Adrenal gland (tissue), 12 donors: ENCODE data around the gene RPS5. TPM values are rescaled to one million over a fixed set of nuclear protein-coding genes. Genes with fewer than 3 reads are reported as not detected.

Experiments used
- DNase-seq, 7 donors: peaks; one replicate each; pipeline ENCODE4 v3.0.0-alpha.2; 2019 to 2020
- H3K27ac ChIP-seq, 5 donors: fragments of 200-600 bp; sonication (generic) in 4 of 5; 1 replicate in 3 of 5; 2 replicates in 2 of 5; pipeline versions ENCODE4 v1.5.1 to v1.8.0; 2016 to 2020; ENCODE audit warnings: mild to moderate bottlenecking in 1 of 5
- H3K27me3 ChIP-seq: fragments of 200-600 bp; 2 replicates; pipeline ENCODE4 v1.8.0; 2021
- H3K36me3 ChIP-seq, 2 donors: fragments of 200-600 bp; replicated peaks in 1 of 2; 1 replicate in 1 of 2; 2 replicates in 1 of 2; pipeline versions ENCODE4 v1.5.1 to v1.8.0; 2018 to 2022
- H3K4me1 ChIP-seq, 2 donors: fragments of 200-600 bp; replicated peaks in 1 of 2; 1 replicate in 1 of 2; 2 replicates in 1 of 2; pipeline versions ENCODE4 v1.5.1 to v1.8.0; 2018 to 2021
- H3K4me3 ChIP-seq, 4 donors: fragments of 200-600 bp; sonication (generic) in 3 of 4; one replicate each; pipeline ENCODE4 v1.5.1; 2016 to 2018
- H3K9me3 ChIP-seq, 3 donors: fragments of 200-600 bp; sonication (generic) in 1 of 3; replicated peaks in 1 of 3; 1 replicate in 2 of 3; 2 replicates in 1 of 3; pipeline versions ENCODE4 v1.5.1 to v1.8.0; 2016 to 2021
- POLR2A ChIP-seq, 2 donors: fragments of 450-650 bp; IDR thresholded peaks; one replicate each; pipeline ENCODE4 v1.6.1; 2017; ENCODE audit warnings: antibody characterized with exemption in 2 of 2, mild to moderate bottlenecking in 2 of 2, moderate library complexity in 1 of 2
- WGBS, 4 donors: extraction: QIAGEN DNeasy Blood & Tissue Kit in 2 of 4; methylation state at CpG; one replicate each; pipeline versions ENCODE4 v1.1.5 to v1.1.7; 2013 to 2017; 5-methylcytosine and 5-hydroxymethylcytosine counted together
- intact Hi-C, 2 donors: fragments of 100-400 bp; cut with DNase I; formaldehyde crosslinking; loops; one replicate each; pipeline versions ENCODE4 v1.14.1 to v1.15.0; 2022 to 2023
- polyA plus RNA-seq, 3 donors: library from polyadenylated mRNA; stranded (reverse); fragments of 200-250 nt in 2 of 3; fragments of 350-450 nt in 1 of 3; fragmentation: Illumina TruSeq in 1 of 3; extraction: RNeasy Lipid Tissue Mini Kit (QIAGEN cat#74804) in 1 of 3; gene quantifications; one replicate each; pipeline ENCODE4 v1.2.3, GENCODE V29; 2013 to 2014
- total RNA-seq, 9 donors: library from RNA; depleted of rRNA in 4 of 9; stranded (reverse); fragments of >200 nt in 4 of 9; fragments of 120-200 nt in 1 of 9; fragmentation: NEBNext Ultra II Directional in 1 of 9; extraction: Animal tissue kit (Norgen Biotek cat#: 25700) in 1 of 9; gene quantifications; one replicate each; pipeline versions ENCODE4 v1.1.0 to v1.2.4, GENCODE V29; 2013 to 2023
- TF ChIP-seq, protein P1 (sequence below), 6 experiments: fragments of 450-650 bp in 4 of 6; fragments of 200-600 bp in 2 of 6; sonication (generic) in 1 of 6; IDR thresholded peaks; 1 replicate in 5 of 6; 2 replicates in 1 of 6; pipeline versions ENCODE4 v1.5.1 to v1.8.0; 2016 to 2021; ENCODE audit warnings: antibody characterized with exemption in 6 of 6, mild to moderate bottlenecking in 2 of 6, moderate library complexity in 1 of 6
- donor health status: healthy with polysubstance abuse.
- donor health status: Bipolar disorder and iron deficiency.
- donor health status: DM: yes; HTN: yes; CAD: no.
- donor health status: DM: no; HTN: no; CAD: no.
- donor health status: DM: no; HTN: no; CAD: no.
- donor health status: DM: yes; HTN: yes; CAD: no.

The RPS5 gene
- total and polyA plus RNA-seq, 12 donors: 555 to 1,999 (median 1,094) TPM

DNA sequence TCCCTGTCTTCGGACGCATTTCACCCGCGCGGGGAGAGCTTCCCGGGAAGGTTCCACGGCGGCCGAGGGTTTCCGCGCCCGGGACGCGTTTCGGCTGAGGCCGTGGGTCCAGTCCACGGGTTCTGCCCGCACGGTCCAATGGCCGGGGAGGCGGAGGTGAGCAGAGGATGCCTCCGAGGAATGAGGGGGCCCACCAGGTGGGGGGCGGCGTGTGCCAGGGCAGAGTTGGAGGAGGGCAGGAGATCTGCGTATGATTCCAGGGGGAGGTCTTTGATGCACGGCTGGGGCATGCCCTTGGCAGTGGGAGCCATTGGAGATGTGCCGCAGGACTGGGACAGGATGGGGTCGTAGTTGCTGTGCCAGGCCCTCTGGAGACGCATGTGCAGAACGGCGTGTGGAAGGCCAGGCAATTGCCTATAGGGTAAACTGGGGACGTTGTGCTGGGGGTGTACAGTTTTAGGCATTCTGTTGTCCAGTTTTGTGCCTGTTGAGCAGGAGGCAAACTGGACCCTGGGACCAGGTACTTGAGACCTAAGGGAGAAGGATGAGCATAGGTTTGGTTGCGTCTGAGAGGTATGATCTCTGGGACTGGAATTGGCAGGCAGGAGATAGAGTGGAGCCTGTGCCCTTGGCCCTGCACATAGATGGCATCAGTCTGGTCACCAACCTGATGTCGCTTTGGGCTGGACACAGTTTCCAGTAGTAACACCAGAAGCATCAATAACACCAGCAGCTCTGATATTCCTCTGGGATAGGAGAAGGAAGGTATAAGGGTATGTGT is 22.1 kb downstream of the RPS5 start:
- Histone ChIP-seq H3K4me1 (peaks cover 3 to 19% of the 10 kb centered on the region in 2 donors), H3K9me3 (no peaks in the 10 kb centered on the region), H3K36me3 (no peaks in the 10 kb centered on the region), H3K27ac (peak overlapping the region; percentile 11 to 96 (median 87)), H3K27me3 (no peaks in the 10 kb centered on the region), H3K4me3 (peak overlapping the region; percentile 75 to 90 (median 76))
- DNase-seq: peak in 5 of 7 donors; percentile 28 to 62 (median 42)
- TF ChIP-seq POLR2A (IDR thresholded peaks at IDR 0.05): no peak
- TF ChIP-seq, protein P1, sequence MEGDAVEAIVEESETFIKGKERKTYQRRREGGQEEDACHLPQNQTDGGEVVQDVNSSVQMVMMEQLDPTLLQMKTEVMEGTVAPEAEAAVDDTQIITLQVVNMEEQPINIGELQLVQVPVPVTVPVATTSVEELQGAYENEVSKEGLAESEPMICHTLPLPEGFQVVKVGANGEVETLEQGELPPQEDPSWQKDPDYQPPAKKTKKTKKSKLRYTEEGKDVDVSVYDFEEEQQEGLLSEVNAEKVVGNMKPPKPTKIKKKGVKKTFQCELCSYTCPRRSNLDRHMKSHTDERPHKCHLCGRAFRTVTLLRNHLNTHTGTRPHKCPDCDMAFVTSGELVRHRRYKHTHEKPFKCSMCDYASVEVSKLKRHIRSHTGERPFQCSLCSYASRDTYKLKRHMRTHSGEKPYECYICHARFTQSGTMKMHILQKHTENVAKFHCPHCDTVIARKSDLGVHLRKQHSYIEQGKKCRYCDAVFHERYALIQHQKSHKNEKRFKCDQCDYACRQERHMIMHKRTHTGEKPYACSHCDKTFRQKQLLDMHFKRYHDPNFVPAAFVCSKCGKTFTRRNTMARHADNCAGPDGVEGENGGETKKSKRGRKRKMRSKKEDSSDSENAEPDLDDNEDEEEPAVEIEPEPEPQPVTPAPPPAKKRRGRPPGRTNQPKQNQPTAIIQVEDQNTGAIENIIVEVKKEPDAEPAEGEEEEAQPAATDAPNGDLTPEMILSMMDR (IDR thresholded peaks at IDR 0.05): no peak
- 2 to 33% (median 7%) methylated on average over 1 to 34 of the region's 34 CpGs for WGBS, 4 donors
- intact Hi-C loops: no loop called here

- H3K27ac ChIP-seq: no peak overlapping the region
- 94 to 97% (median 96%) methylated on average over 3 to 5 of the region's 5 CpGs for WGBS, 4 donors
- H3K9me3 ChIP-seq: no peaks in the 10 kb centered on the region
- TF ChIP-seq POLR2A (IDR thresholded peaks at IDR 0.05): no peak
- TF ChIP-seq, protein P1 (IDR thresholded peaks at IDR 0.05): no peak
- peaks cover 0 to 39% of the 10 kb centered on the region in 2 donors for H3K36me3 ChIP-seq
- no peak for DNase-seq
- H3K27me3 ChIP-seq: no peaks in the 10 kb centered on the region
- H3K4me1 ChIP-seq: no peaks in the 10 kb centered on the region
- intact Hi-C loops: no loop called here
- no peak overlapping the region for H3K4me3 ChIP-seq
Observed at GRCh38 chr19:58416604-58417003, 29.5 kb downstream of the RPS5 start.

DNA sequence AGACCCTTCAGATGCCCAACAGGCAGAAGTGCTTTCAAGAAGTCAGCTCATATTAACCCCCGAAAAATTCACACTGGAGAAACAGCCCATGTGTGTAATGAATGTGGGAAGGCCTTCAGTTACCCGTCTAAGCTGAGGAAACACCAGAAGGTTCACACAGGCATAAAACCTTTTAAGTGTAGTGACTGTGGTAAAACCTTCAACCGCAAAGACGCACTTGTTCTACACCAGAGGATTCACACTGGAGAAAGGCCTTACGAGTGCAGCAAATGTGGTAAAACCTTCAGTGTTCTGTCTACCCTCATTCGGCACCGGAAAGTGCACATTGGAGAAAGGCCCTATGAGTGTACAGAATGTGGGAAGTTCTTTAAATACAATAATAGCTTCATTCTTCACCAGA is 30.0 kb downstream of the RPS5 start:
- peaks cover 0 to 39% of the 10 kb centered on the region in 2 donors for H3K36me3 ChIP-seq

DNA sequence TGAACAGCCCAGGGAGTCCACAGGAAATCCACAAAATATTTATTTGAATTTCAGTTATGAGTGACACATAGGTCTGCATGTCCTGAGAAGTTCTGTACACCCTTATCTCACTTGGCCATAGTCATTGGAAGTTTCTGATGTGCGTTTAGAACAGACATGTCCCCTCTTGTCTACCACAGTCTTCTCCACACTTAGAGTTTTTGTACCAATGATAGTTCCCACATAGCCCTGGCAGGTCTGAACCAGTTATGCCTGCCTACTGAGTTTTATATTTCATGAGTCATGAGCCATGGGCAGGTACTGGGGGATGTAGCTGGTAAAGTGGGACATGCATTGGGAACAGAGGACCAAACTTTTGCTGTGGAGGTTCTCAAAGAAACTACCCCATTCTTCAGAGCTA is 41.5 kb downstream of the RPS5 start:
- WGBS, 4 donors: 45 to 100% (median 64%) methylated on average over 1 of the region's 1 CpG
- H3K9me3 ChIP-seq: peaks cover 4 to 43% (median 10%) of the 10 kb centered on the region in 3 donors
- no peaks in the 10 kb centered on the region for H3K27me3 ChIP-seq
- TF ChIP-seq POLR2A (IDR thresholded peaks at IDR 0.05): no peak
- TF ChIP-seq, protein P1 (IDR thresholded peaks at IDR 0.05): no peak
- intact Hi-C loops: no loop called here
- no peaks in the 10 kb centered on the region for H3K4me1 ChIP-seq
- no peak overlapping the region for H3K4me3 ChIP-seq
- no peak overlapping the region for H3K27ac ChIP-seq
- DNase-seq: no peak
- no peaks in the 10 kb centered on the region for H3K36me3 ChIP-seq

More for the DNA sequence above, 30.0 kb downstream of the RPS5 start:
- Histone ChIP-seq H3K27ac (no peak overlapping the region), H3K9me3 (no peaks in the 10 kb centered on the region), H3K4me3 (no peak overlapping the region), H3K27me3 (no peaks in the 10 kb centered on the region), H3K4me1 (no peaks in the 10 kb centered on the region)
- TF ChIP-seq, protein P1 (IDR thresholded peaks at IDR 0.05): no peak
- no peak for TF ChIP-seq POLR2A (IDR thresholded peaks at IDR 0.05)
- DNase-seq: no peak
- WGBS, 4 donors: 92 to 100% (median 97%) methylated on average over 7 of the region's 7 CpGs
- intact Hi-C loops: no loop called here
